Suppressor macrophage treated with lipopolysaccharide for 1 hour (primary cell): Measurements from ENCODE around the gene UBN2.
A peak's percentile ranks its signal among the peaks of the same experiment; 100 is the strongest.
"Not testable (repeated sequence)": the region's sequence is repeated elsewhere in the genome, so short reads cannot be mapped to it uniquely, and the experiment has no call there.

ENCODE experiments used
- DNase-seq, 3 donors: peaks; one replicate each; pipeline ENCODE4 v3.0.0-alpha.2; 2020 to 2022

UBN2 gene

DNA sequence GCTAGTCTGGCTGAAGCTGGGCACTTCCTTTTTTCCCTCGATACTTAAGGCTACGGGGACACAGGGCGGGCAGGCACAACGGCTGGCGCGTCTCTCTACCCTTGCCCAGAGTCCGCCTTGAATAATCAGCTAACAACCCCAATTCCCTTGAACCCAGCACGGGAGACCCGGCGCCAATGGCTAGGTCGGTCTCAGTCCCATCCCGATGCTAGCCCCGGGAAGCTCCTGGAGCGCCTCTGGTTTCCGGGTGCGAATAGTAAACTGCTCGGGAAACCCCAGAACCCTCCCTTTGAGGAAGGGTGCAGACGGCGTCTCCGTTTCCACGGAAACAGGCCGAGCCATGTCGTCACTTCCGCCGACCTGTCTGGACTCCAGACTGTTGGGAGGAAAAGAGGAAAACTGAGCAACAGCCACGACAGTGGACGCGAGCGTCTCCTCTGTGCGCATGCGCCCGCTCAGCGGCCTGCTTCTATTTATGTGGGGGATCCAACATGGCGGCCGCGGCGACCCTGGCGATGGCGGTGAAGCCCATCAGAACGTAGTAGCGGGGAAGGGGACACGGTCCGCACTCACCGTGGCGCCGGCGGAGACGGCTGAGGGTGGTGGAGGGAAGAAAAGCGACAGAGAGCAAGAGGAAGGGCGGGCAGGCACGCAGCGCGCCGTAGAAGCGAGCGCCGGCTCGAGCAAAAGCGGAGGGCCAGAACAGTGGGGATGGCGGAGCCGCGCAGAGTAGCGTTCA is at the start of gene UBN2:
TSS of gene UBN2 (plus strand) at position 464 of the 739 bp plus-strand sequence. CDS start at position 712, 248 bp downstream.
- DNase-seq, result peak; percentile 98 to 100 (median 100)

DNA sequence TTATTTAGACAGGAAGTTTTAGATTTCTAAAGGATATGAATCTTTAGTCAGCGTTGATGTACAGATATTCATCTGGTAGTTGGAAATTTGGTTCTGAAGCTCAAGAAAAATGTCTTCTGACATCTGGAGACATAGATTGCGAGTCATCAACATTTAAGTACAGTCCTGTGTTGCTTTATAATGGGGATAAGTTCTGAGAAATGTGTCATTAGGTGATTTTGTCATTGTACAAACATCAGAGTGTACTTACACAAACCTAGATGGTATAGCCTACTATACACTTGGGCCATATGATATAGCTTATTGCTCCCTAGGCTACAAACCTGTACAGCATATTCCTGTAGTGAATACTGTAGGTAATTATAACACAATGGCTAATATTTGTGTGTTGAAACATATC is 49.6 kb upstream of the UBN2 start:
- DNase-seq, result peak in 1 of 3 donors; percentile 4

DNA sequence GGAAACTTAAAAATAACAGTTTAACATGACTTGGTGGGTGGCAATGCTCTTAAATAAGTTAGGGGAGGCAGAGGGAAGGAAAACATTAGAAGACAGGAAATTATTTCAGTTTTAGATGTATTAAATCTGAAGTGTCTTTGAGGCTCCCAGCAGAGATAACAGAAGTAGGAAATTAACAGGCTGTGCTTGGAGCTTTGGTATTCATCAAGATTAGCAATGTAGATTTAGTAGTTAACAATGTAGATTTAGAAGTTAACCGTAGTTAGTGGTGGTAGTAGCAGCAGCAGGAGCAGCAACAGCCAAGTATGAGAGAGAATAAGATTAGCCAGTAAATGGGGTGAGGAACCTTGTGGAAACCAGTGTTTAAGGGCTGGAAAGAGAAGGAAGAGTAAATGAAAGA is 48.7 kb upstream of the UBN2 start:
- DNase-seq, result no peak

DNA sequence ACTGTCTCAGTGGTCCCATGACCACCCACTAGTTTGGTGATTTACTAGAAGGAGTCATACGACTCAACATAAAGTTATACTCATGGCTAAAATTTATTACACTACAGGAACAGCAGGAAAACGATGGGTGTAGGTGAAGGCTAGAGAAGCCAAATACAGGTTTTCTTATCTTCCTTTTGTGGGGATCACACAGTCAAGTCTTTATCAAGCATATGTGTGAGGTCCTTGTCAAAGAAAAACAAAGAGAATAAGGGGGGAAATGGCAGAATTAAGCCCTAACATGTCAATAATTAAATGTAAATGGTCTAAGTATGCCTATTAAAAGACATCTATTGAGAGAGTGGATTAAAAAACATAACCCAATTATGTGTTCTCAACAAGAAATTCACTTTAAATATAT is 47.8 kb upstream of the UBN2 start:
- DNase-seq, result no peak

DNA sequence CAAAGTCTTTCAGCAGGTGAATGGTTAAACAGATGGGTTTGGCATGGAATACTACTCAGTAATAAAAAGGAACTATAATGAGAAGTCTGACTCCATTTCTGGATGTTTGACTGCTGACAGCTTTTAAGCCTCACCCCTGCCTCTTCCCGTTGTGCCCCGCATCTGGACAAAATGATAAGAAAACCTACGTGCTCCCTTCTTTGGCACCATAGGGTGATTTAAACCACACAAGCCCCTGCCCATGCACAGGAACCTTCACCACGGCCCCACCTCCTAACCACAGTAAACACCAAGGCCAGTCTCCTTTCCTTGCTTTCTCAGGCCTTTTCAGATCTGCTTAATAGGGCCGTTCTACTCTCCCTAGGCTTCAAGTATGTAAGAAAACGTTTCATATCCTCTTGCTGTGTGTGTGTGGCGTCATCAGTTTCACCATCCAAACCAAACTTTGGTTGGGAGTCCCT is 47.1 kb upstream of the UBN2 start:
- peak in 1 of 3 donors; percentile 1 for DNase-seq

DNA sequence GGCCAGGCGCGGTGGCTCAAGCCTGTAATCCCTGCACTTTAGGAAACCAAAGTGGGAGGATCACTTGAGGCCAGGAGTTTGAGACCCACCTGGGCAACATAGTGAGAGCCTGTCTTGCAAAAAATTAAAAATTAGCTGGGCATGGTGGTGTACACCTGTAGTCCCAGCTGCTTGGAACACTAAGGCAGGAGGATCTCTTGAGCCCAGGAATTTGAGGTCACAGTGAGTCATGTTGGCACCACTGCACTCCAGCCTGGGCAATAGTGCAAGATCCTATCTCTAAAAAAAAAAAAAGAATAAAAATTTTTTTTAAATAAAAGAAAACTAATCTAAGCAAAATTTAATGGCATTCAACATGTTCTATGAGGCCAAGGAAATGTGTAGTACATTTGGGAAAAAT is 44.9 kb upstream of the UBN2 start:
- DNase-seq, result no peak

DNA sequence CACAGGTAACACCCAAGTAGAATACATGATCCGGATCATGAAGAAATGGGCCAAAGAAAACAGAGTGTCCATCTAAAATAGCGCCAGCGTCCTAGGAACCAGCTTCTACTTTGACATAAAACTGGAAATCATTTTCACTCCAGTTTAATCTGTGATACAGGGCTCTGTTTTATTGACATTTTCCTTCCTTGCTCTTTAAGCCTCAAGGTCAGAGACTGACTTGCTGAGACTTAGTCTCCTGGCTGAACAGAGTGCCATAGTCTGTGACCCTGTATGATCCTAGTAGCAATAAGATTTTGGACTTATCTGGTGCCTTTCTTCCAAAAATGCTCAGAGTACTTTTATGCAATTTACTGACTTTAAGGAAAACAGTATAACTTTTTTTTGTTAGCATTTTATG is 41.7 kb upstream of the UBN2 start:
- DNase-seq, result no peak

DNA sequence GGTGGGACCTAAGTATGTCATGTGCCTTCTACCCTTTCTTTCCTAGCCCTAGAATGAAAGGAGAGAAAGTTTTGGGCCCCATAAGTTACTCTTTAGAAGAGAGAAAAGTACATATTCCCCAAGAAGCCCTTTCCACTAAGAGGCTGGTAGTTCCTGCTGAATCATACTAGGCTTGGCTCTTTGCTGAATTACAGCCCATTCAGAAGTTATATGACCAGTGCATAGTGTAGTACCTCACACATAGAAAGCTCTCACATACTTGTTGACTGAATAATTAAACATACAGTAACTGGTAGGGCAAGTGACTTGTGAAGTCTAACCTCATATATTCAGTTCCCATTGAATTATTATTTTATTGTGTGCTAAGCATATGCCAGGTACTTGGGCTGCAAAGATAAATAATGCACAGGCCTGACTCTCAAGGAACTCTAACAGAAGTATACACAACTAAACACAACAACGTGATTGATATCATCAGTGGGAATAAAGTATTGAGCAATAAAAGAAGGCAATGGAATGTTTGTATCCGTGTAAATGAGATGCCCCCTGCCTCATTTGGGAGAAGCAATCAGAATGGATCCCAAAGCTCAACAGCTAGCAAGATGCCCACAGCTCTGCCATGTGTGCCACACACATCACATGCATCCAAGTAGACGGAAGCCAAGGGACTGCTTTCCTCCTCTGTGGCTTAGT is 38.9 kb upstream of the UBN2 start:
- DNase-seq, result no peak

DNA sequence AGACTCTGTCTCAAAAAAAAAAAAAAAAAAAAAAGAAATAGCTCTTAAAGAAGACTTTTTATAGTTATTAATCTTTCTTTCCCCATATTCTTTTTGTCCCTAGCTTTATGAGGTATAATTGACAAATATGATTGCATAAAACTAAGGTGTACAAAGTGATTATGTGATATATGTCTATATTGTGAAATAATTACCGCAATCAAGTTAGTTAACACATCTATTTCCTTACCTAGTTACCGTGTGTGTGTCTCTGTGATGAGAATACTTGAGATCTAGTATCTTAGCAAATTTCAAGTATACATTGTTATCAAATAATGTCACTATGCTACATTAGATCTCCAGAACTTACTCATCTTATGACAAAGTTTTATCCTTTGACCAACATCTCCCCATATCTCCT is 30.7 kb upstream of the UBN2 start:
- DNase-seq, result no peak

DNA sequence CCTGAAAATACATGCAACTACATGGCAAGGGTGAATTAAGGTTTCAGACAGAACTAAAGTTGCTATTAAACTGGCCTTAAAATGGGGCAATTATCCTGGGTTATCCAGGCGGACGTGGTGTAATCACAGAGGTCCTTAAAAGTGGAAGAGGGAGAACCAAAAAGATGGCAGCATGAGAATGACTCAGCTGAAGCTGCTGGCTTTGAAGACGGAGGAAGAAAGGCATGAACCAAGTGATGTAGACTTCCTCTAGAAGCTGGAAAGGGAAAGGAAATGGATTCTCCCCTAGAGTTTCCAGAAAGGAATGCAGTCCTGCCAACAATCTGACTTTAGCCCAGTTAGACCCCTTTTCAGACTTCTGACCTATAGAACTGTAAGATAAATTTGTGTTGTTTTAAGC is 27.0 kb upstream of the UBN2 start:
- peak in 1 of 3 donors; percentile 8 for DNase-seq

DNA sequence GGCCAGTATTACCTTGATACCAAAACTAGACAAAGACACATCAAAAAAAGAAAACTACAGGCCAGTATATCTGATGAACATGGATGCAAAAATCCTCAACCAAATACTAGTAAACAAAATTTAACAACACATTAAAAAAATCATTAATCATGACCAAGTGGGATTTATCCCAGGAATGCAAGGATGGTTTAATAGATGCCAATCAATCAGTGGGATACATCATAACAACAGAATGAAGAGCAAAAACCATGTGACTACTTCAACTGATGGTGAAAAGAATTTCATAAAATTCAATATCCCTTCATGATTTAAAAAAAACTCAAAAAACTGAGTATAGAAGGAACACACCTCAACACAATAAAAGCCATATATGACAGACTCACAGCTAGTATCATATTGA is 25.2 kb upstream of the UBN2 start:
- no peak for DNase-seq

DNA sequence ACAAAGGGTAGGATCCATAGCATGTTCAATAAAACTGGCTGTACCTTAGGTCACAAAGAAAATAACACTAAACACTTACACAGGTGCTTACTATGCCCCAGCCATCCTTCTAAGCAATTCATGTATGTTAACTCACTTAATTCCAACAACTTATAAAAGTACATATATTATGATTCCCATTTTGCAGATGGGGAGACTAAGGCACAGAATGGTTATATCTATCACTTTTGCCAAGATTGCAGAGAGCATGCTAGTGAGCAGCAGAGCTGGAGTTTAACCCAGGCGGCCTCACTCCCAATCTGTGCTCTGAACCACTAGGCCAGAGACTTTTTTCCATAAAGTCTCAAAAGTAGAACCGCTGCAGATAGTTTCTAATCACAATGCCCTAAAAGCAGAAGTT is 18.9 kb upstream of the UBN2 start:
- no peak for DNase-seq

DNA sequence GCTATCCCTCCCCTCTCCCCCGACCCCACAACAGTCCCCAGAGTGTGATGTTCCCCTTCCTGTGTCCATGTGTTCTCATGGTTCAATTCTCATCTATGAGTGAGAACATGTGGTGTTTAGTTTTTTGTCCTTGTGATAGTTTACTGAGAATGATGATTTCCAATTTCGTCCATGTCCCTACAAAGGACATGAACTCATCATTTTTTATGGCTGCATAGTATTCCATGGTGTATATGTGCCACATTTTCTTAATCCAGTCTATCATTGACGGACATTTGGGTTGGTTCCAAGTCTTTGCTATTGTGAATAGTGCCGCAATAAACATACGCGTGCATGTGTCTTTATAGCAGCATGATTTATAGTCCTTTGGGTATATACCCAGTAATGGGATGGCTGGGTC is 17.5 kb upstream of the UBN2 start:
- not testable (repeated sequence) for DNase-seq

DNA sequence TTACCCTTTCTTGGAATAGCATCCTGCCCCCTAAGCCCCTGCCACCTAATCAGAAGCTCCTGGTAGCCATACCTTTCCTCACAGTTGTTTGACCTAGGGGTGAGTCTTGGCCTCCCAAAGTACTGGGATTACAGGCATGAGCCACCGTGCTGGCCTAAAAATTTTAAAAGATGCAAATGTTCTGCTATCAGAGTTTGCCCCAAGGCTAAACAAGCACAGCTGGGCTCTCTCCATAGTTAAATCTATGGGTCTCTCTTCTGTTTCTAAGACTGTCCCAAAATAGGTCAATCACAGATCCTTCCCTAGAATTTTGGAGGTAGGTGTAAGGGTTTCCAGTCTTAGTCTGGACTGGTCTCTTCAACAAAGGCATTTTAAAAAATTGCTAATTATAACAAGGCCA is 12.9 kb upstream of the UBN2 start:
- no peak for DNase-seq

DNA sequence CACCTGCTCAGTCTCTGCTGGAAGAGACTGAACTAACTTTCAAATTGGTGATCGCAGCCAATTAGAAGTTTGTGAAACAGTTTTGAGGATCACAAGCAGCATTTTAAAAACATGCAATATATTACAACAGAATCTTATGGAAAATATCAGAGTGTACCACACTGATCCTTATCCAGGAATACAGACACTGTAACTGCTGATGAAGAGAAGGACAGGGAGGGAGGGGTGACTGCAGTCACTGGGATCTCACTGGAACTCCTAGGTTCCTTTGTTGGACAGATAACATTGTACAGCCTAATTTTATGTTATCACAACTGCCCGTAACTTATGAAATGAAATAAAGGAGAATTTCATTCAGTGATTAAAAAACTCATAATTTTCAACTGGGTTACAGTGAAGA is 6.8 kb upstream of the UBN2 start:
- DNase-seq, result no peak

DNA sequence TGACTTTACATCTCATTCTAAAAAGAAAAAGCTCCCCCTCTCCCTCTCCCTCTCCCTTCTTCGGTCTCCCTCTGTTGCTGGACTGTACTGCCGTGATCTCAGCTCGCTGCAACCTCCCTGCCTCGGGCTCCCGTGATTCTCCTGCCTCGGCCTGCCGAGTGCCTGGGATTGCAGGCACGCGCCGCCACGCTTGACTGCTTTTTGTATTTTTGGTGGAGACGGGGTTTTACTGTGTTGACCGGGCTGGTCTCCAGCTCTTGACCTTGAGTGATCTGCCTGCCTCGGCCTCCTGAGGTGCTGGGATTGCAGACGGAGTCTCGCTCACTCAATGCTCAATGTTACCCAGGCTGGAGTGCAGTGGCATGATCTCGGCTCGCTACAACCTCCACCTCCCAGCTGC is 6.2 kb upstream of the UBN2 start:
- not testable (repeated sequence) for DNase-seq

DNA sequence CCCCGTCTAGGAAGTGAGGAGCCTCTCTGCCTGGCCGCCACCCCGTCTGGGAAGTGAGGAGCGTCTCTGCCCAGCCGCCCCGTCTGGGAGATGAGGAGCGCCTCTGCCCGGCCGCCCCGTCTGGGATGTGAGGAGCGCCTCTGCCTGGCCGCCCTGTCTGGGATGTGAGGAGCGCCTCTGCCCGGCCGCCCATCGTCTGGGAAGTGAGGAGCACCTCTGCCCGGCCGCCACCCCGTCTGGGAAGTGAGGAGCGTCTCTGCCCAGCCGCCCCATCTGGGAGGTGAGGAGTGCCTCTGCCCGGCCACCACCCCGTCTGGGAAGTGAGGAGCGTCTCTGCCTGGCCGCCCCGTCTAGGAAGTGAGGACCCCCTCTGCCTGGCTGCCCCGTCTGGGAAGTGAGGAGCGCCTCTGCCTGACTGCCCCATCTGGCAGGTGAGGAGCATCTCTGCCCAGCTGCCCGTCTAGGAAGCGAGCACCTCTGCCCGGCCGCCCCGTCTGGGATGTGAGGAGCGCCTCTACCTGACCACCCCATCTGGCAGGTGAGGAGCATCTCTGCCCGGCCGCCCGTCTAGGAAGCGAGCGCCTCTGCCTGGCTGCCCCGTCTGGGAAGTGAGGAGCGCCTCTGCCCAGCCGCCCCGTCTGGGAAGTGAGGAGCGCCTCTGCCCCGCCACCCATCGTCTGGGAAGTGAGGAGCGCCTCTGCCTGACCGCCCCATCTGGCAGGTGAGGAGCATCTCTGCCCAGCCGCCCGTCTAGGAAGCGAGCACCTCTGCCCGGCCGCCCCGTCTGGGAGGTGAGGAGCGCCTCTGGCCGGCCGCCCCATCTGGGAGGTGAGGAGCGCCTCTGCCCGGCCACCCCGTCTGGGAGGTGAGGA is 5.5 kb upstream of the UBN2 start:
- not testable (repeated sequence) for DNase-seq

DNA sequence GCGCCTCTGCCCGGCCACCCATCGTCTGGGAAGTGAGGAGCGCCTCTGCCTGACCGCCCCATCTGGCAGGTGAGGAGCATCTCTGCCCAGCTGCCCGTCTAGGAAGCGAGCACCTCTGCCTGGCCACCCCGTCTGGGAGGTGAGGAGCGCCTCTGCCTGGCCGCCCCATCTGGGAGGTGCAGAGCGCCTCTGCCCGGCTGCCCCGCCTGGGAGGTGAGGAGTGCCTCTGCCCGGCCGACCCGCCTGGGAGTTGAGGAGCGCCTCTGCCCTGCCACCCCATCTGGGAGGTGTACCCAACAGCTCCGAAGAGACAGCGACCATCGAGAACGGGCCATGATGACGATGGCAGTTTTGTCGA is 4.9 kb upstream of the UBN2 start:
- not testable (repeated sequence) for DNase-seq

DNA sequence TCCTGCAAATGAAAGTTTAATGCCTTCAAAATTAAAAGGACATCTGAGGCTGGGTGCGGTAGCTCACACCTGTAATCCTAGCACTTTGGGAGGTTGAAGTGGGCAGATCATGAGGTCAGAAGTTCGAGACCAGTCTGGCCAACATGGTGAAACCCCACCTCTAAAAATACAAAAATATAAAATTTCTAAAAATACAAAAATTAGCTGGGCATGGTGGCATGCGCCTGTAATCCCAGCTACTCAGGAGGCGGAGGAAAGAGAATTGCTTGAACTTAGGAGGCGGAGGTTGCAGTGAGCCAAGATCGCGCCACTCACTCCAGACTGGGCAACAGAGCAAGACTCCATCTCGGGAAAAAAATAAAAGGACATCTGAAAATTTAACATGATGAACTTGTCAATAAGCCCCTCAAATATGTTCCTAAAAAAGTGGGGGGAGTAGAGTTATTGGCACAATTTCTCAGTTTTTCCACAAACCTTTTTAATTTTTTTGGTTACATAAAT is 4.0 kb upstream of the UBN2 start:
- DNase-seq, result not testable (repeated sequence)

DNA sequence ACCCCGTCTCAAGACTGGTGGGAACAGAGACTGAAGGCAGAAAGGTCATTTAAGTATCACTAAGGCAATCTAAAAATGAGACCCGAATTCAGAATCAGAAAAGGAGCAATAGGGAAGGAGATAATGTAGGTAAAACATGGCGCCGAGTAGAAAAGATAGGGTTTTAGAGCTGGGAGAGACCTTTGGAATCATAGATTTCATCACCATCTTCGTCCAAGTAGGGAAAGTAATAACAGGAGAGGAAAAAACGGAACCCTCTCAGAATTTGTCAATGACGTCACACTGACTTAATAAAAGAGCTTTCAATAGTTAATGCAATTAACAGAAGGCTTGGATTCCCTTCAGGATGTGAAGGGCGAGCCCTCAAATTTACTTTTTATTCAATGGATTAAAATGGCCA is 1.0 kb upstream of the UBN2 start:
- DNase-seq, result peak in 1 of 3 donors; percentile 18

DNA sequence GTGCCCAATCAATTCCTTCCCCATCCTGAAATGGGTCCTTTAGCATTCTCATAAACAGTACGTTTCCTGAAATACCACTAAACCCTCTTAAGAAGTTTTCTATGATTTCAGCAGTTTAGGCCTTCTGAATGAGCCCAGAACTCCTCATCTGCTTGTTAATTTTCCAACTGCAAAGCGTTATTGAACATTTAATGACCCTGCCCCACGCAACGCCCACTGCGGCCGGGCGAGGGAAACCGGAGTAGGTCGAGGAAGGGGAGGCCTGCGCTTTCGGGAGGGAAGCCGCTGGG is 608 bp upstream of the UBN2 start:
- peak in 1 of 3 donors; percentile 87 for DNase-seq

DNA sequence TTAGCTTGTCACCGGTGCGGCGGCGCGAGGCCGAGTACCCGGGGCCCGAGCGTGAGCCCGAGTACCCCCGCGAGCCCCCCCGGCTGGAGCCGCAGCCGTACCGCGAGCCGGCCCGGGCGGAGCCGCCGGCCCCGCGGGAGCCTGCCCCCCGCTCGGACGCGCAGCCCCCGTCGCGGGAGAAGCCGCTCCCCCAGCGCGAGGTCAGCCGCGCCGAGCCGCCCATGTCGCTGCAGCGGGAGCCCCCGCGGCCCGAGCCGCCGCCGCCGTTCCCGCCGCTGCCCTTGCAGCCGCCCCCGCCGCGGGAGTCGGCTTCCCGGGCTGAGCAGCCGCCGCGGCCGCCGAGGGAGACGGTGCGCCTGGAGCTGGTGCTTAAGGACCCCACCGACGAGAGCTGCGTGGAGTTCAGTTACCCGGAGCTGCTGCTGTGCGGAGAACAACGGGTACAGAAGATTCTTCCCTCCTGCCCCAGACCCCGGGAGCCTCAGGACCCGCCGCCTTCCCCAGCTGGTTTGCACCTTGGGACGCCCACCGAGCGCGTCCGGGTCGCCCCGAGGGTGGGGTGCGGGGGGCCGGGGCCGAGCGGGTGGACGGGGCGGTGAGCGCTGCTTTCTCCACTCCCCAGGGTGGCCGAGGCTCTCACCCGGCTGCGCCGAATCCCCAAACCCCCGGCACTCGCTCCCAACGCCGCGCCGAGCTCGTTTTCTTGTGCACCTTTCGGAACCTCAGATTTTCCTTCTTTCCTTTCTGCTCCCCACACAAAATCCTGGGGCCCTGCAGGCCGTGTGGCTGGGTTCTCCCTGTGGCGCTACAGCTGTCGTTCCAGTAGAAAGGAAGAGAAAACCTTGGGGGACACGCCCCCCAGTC is 708 bp downstream of the UBN2 start:
- peak; percentile 50 to 73 (median 50) for DNase-seq

DNA sequence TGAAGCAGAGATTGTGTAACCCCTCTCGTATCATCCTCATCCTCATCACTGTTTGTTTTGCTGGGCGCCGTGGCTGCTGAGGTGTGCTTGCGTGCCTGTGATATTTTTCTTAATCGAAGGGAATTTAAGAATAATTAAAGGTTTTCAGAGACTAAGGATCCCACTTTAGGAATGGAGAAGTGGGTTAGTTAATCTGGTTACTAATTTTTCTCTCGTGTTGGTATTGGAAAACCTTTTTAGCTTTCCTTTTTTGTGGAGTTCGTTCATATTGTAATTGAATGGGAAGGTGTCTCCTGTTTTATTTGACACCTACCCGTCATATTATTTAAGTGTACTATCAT is 1.3 kb downstream of the UBN2 start:
- no peak for DNase-seq
